Liver (tissue), 9 donors: ENCODE measurements around the gene MAP2K7. TPM values are rescaled to one million over a fixed set of nuclear protein-coding genes. Genes with fewer than 3 reads are reported as not detected.

ENCODE experiments used
- DNase-seq: peaks from one replicate; pipeline ENCODE4 v3.0.0-alpha.2; 2017; ENCODE audit warnings: low spot score
- H3K27ac ChIP-seq, 2 donors: one replicate each; pipeline ENCODE4 v1.7.0; 2013; ENCODE audit warnings: inconsistent platforms in 2 of 2, low read length in 2 of 2, control low read depth in 1 of 2, low read depth in 1 of 2, mild to moderate bottlenecking in 1 of 2
- H3K27me3 ChIP-seq, 4 donors: one replicate each; pipeline versions ENCODE4 v1.6.1 to v1.7.0; 2013; ENCODE audit warnings: low read length in 3 of 4, inconsistent platforms in 1 of 4, mild to moderate bottlenecking in 1 of 4, moderate library complexity in 1 of 4; ENCODE audit not compliant: control insufficient read depth in 4 of 4, insufficient read depth in 4 of 4
- H3K36me3 ChIP-seq, 4 donors: one replicate each; pipeline versions ENCODE4 v1.6.1 to v1.7.0; 2013; ENCODE audit warnings: low read length in 3 of 4, mild to moderate bottlenecking in 3 of 4, low read depth in 1 of 4, moderate library complexity in 1 of 4; ENCODE audit not compliant: control insufficient read depth in 4 of 4, insufficient read depth in 3 of 4
- H3K4me1 ChIP-seq, 4 donors: one replicate each; pipeline versions ENCODE4 v1.6.1 to v1.7.0; 2013; ENCODE audit warnings: low read length in 3 of 4, mild to moderate bottlenecking in 3 of 4, moderate library complexity in 1 of 4; ENCODE audit not compliant: control insufficient read depth in 4 of 4, insufficient read depth in 4 of 4
- H3K4me3 ChIP-seq, 3 donors: one replicate each; pipeline versions ENCODE4 v1.6.1 to v1.7.0; 2013; ENCODE audit warnings: low read length in 3 of 3, control low read depth in 1 of 3, low read depth in 1 of 3, mild to moderate bottlenecking in 1 of 3
- H3K9ac ChIP-seq, 2 donors: one replicate each; pipeline ENCODE4 v1.7.0; 2013; ENCODE audit warnings: low read length in 2 of 2, mild to moderate bottlenecking in 2 of 2, moderate library complexity in 2 of 2, control low read depth in 1 of 2, low read depth in 1 of 2
- H3K9me3 ChIP-seq, 4 donors: one replicate each; pipeline versions ENCODE4 v1.6.1 to v1.7.0; 2013; ENCODE audit warnings: low read length in 3 of 4; ENCODE audit not compliant: control insufficient read depth in 4 of 4
- EGR1 ChIP-seq, 2 donors: IDR thresholded peaks; 2 replicates each; pipeline ENCODE4 v1.6.1; 2016 to 2018; ENCODE audit warnings: antibody characterized with exemption in 2 of 2, low read depth in 2 of 2
- FOXA1 ChIP-seq: IDR thresholded peaks from 2 replicates; pipeline ENCODE4 v1.6.1; 2016; ENCODE audit warnings: antibody characterized with exemption
- FOXA2 ChIP-seq: IDR thresholded peaks from 2 replicates; pipeline ENCODE4 v1.6.1; 2016; ENCODE audit warnings: antibody characterized with exemption
- GABPA ChIP-seq, 2 donors: IDR thresholded peaks in 1 of 2; conservative IDR thresholded peaks in 1 of 2; 2 replicates each; pipeline ENCODE4 v1.6.1; 2016; ENCODE audit warnings: antibody characterized with exemption in 2 of 2, mild to moderate bottlenecking in 1 of 2, moderate library complexity in 1 of 2
- HNF4A ChIP-seq, 2 donors: conservative IDR thresholded peaks; 2 replicates each; pipeline ENCODE4 v1.6.1; 2016; ENCODE audit warnings: antibody characterized with exemption in 2 of 2, mild to moderate bottlenecking in 2 of 2
- HNF4G ChIP-seq: IDR thresholded peaks from 2 replicates; pipeline ENCODE4 v1.6.1; 2016; ENCODE audit warnings: antibody characterized with exemption
- JUND ChIP-seq, 2 donors: IDR thresholded peaks; 2 replicates each; pipeline ENCODE4 v1.6.1; 2016; ENCODE audit warnings: antibody characterized with exemption in 2 of 2
- NR2F2 ChIP-seq: IDR thresholded peaks from 2 replicates; pipeline ENCODE4 v1.6.1; 2016; ENCODE audit warnings: antibody characterized with exemption
- RAD21 ChIP-seq, 2 donors: IDR thresholded peaks; 2 replicates each; pipeline ENCODE4 v1.6.1; 2016; ENCODE audit warnings: antibody characterized with exemption in 2 of 2, mild to moderate bottlenecking in 2 of 2
- RXRA ChIP-seq, 2 donors: IDR thresholded peaks; 2 replicates each; pipeline ENCODE4 v1.6.1; 2017 to 2018; ENCODE audit warnings: antibody characterized with exemption in 2 of 2, mild to moderate bottlenecking in 1 of 2
- SP1 ChIP-seq: IDR thresholded peaks from 2 replicates; pipeline ENCODE4 v1.6.1; 2018; ENCODE audit warnings: antibody characterized with exemption, mild to moderate bottlenecking
- TAF1 ChIP-seq: conservative IDR thresholded peaks from 2 replicates; pipeline ENCODE4 v1.6.1; 2016; ENCODE audit warnings: antibody characterized with exemption, mild to moderate bottlenecking
- YY1 ChIP-seq: IDR thresholded peaks from 2 replicates; pipeline ENCODE4 v1.6.1; 2016; ENCODE audit warnings: antibody characterized with exemption, mild to moderate bottlenecking
- WGBS: extraction: QIAGEN DNeasy Blood & Tissue Kit; methylation state at CpG from one replicate; pipeline ENCODE4 v1.1.7; 2013; 5-methylcytosine and 5-hydroxymethylcytosine counted together
- polyA plus RNA-seq, 2 donors: library from polyadenylated mRNA; stranded (reverse) in 1 of 2; unstranded in 1 of 2; fragments of 200-250 nt in 1 of 2; fragments of >200 nt in 1 of 2; fragmentation: Nextera tagmentation in 1 of 2; extraction: Ambion mirVana in 1 of 2; gene quantifications; one replicate each; pipeline versions ENCODE4 v1.2.1 to v1.2.3, GENCODE V29; 2013 to 2015
- total RNA-seq, 2 donors: library from RNA; depleted of rRNA; stranded (reverse); fragments of >200 nt; gene quantifications; one replicate each; pipeline ENCODE4 v1.2.3, GENCODE V29; 2014
- TF ChIP-seq, protein P1 (sequence below): IDR thresholded peaks from 2 replicates; pipeline ENCODE4 v1.6.1; 2016; ENCODE audit warnings: antibody characterized with exemption
- TF ChIP-seq, protein P2 (sequence below): IDR thresholded peaks from 2 replicates; pipeline ENCODE4 v1.6.1; 2016; ENCODE audit warnings: antibody characterized with exemption
- TF ChIP-seq, protein P3 (sequence below): fragments of 150-350 bp; IDR thresholded peaks from 2 replicates; pipeline ENCODE4 v1.5.1; 2017; ENCODE audit warnings: improper control_type of control experiment, low read depth, low read length; ENCODE audit not compliant: missing input control
- TF ChIP-seq, protein P4 (sequence below): IDR thresholded peaks from 2 replicates; pipeline ENCODE4 v1.6.1; 2016; ENCODE audit warnings: antibody characterized with exemption
- TF ChIP-seq, protein P5 (sequence below): IDR thresholded peaks from 2 replicates; pipeline ENCODE4 v1.6.1; 2016; ENCODE audit warnings: antibody characterized with exemption, mild to moderate bottlenecking
- donor health status: healthy.
- donor health status: healthy.
- donor health status: healthy.
- donor health status: healthy.
- donor health status: healthy.

The MAP2K7 gene
- total and polyA plus RNA-seq, 4 donors: 3.0 to 11.7 (median 9.5) TPM

DNA sequence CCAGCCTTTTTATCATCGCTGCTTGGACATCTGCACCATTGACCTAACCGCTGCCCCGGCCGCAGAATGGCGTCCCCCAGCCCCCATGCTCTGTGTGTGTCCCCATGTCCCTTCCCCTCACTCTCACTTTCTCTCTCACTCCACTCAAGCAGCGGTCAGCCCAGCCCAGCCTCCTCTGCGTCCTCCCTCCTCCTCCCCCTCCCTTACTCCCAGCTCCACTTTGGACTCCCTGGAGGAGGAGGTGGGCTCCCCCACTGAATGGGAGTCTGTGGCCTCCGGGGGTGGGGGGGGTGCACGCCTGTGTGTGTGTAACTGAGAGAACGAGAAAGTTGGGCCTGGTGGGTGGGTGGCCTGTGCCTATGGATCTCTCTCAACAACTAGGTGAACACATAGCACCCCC lies 2.2 kb downstream of the MAP2K7 start:
- peaks cover 8 to 35% (median 21%) of the 10 kb centered on the region in 4 donors for H3K4me1 ChIP-seq
- no peak overlapping the region for H3K4me3 ChIP-seq
- H3K36me3 ChIP-seq: peaks cover 0 to 10% (median 4%) of the 10 kb centered on the region in 4 donors
- WGBS: 91% methylated on average over 10 of the region's 10 CpGs
- no peak overlapping the region for H3K27ac ChIP-seq
- TF ChIP-seq FOXA1 (no peak), HNF4A (conservative IDR thresholded peaks at IDR 0.05) (no peak), RXRA (IDR thresholded peaks at IDR 0.05) (no peak), JUND (IDR thresholded peaks at IDR 0.05) (no peak), HNF4G (no peak), NR2F2 (no peak)
- TF ChIP-seq, protein P1, sequence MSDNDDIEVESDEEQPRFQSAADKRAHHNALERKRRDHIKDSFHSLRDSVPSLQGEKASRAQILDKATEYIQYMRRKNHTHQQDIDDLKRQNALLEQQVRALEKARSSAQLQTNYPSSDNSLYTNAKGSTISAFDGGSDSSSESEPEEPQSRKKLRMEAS: no peak
- H3K9ac ChIP-seq: no peak overlapping the region
- H3K27me3 ChIP-seq: no peaks in the 10 kb centered on the region
- DNase-seq: peak; percentile 30
- H3K9me3 ChIP-seq: no peaks in the 10 kb centered on the region

DNA sequence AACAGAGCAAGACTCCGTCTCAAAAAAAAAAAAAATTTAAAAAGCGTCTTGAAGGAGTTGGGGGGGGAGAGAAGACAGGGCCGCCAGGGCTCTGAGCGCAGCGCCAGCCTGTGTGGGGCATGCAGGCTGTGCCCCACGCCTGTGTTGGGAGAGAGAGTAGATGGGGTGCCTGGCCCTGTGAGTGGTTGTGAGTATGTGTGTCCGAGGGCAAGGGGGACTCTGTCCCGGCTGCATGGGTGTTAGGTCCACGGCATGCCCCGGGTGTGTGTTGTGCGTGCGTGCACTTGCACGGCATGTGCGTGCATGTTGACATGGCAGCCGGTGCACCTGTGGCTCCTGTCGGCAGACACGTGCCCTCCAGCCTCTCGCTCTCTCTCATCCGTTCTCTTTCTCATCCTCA lies 3.4 kb downstream of the MAP2K7 start:
- Histone ChIP-seq H3K9me3 (no peaks in the 10 kb centered on the region), H3K4me3 (no peak overlapping the region), H3K4me1 (peaks cover 8 to 33% (median 17%) of the 10 kb centered on the region in 4 donors), H3K27me3 (no peaks in the 10 kb centered on the region), H3K9ac (no peak overlapping the region), H3K27ac (no peak overlapping the region), H3K36me3 (peaks cover 0 to 22% (median 11%) of the 10 kb centered on the region in 4 donors)
- DNase-seq: no peak
- WGBS: 95% methylated on average over 19 of the region's 19 CpGs
- TF ChIP-seq, protein P2, sequence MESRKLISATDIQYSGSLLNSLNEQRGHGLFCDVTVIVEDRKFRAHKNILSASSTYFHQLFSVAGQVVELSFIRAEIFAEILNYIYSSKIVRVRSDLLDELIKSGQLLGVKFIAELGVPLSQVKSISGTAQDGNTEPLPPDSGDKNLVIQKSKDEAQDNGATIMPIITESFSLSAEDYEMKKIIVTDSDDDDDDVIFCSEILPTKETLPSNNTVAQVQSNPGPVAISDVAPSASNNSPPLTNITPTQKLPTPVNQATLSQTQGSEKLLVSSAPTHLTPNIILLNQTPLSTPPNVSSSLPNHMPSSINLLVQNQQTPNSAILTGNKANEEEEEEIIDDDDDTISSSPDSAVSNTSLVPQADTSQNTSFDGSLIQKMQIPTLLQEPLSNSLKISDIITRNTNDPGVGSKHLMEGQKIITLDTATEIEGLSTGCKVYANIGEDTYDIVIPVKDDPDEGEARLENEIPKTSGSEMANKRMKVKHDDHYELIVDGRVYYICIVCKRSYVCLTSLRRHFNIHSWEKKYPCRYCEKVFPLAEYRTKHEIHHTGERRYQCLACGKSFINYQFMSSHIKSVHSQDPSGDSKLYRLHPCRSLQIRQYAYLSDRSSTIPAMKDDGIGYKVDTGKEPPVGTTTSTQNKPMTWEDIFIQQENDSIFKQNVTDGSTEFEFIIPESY: no peak
- TF ChIP-seq FOXA2 (no peak), RXRA (IDR thresholded peaks at IDR 0.05) (no peak)

DNA sequence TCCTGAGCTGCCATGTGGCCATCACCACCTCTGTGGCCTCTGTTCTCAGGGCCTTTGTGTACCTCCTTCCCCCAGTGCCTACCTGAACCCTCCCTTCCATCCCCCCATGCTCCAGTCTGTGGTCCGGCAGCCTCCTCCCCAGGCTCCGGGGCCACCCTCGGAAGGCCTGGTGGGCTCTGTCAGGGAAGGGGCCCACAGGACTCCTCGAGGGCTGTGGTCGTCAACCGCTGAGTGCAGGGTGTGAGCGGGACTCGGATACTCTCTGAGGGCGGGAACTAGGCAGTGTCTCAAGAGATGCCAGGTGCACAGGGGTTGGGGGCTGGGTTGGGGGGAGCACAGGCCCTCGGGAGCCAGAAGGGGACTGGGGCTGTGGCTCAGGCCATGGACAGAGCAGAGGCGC lies 3.9 kb downstream of the MAP2K7 start:
- no peak for TF ChIP-seq FOXA2
- no peak for TF ChIP-seq NR2F2
- TF ChIP-seq, protein P3, sequence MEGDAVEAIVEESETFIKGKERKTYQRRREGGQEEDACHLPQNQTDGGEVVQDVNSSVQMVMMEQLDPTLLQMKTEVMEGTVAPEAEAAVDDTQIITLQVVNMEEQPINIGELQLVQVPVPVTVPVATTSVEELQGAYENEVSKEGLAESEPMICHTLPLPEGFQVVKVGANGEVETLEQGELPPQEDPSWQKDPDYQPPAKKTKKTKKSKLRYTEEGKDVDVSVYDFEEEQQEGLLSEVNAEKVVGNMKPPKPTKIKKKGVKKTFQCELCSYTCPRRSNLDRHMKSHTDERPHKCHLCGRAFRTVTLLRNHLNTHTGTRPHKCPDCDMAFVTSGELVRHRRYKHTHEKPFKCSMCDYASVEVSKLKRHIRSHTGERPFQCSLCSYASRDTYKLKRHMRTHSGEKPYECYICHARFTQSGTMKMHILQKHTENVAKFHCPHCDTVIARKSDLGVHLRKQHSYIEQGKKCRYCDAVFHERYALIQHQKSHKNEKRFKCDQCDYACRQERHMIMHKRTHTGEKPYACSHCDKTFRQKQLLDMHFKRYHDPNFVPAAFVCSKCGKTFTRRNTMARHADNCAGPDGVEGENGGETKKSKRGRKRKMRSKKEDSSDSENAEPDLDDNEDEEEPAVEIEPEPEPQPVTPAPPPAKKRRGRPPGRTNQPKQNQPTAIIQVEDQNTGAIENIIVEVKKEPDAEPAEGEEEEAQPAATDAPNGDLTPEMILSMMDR: no peak
- TF ChIP-seq, protein P2: no peak
- TF ChIP-seq FOXA1: no peak
- TF ChIP-seq, protein P1: no peak
- TF ChIP-seq YY1: no peak
- no peak for TF ChIP-seq SP1
- TF ChIP-seq HNF4G: no peak
- no peak for TF ChIP-seq HNF4A (conservative IDR thresholded peaks at IDR 0.05)
- TF ChIP-seq, protein P4, sequence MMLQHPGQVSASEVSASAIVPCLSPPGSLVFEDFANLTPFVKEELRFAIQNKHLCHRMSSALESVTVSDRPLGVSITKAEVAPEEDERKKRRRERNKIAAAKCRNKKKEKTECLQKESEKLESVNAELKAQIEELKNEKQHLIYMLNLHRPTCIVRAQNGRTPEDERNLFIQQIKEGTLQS: no peak
- TF ChIP-seq JUND (IDR thresholded peaks at IDR 0.05): no peak
- no peak for TF ChIP-seq RXRA (IDR thresholded peaks at IDR 0.05)
- TF ChIP-seq TAF1: no peak
- no peak for TF ChIP-seq RAD21 (IDR thresholded peaks at IDR 0.05)
- TF ChIP-seq EGR1 (IDR thresholded peaks at IDR 0.05; ENCODE audit: low read depth in 2 of 2): no peak
- TF ChIP-seq, protein P5, sequence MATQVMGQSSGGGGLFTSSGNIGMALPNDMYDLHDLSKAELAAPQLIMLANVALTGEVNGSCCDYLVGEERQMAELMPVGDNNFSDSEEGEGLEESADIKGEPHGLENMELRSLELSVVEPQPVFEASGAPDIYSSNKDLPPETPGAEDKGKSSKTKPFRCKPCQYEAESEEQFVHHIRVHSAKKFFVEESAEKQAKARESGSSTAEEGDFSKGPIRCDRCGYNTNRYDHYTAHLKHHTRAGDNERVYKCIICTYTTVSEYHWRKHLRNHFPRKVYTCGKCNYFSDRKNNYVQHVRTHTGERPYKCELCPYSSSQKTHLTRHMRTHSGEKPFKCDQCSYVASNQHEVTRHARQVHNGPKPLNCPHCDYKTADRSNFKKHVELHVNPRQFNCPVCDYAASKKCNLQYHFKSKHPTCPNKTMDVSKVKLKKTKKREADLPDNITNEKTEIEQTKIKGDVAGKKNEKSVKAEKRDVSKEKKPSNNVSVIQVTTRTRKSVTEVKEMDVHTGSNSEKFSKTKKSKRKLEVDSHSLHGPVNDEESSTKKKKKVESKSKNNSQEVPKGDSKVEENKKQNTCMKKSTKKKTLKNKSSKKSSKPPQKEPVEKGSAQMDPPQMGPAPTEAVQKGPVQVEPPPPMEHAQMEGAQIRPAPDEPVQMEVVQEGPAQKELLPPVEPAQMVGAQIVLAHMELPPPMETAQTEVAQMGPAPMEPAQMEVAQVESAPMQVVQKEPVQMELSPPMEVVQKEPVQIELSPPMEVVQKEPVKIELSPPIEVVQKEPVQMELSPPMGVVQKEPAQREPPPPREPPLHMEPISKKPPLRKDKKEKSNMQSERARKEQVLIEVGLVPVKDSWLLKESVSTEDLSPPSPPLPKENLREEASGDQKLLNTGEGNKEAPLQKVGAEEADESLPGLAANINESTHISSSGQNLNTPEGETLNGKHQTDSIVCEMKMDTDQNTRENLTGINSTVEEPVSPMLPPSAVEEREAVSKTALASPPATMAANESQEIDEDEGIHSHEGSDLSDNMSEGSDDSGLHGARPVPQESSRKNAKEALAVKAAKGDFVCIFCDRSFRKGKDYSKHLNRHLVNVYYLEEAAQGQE: no peak
- TF ChIP-seq GABPA (IDR thresholded peaks at IDR 0.05 in 1 of 2, conservative IDR thresholded peaks at IDR 0.05 in 1 of 2): no peak
- Histone ChIP-seq H3K9ac (no peak overlapping the region), H3K36me3 (peaks cover 0 to 24% (median 12%) of the 10 kb centered on the region in 4 donors), H3K9me3 (no peaks in the 10 kb centered on the region), H3K4me1 (peaks cover 8 to 32% (median 16%) of the 10 kb centered on the region in 4 donors), H3K27ac (no peak overlapping the region), H3K4me3 (no peak overlapping the region), H3K27me3 (no peaks in the 10 kb centered on the region)
- DNase-seq: no peak
- 94% methylated on average over 11 of the region's 11 CpGs for WGBS
